ENCODE measurements around the gene CHMP4A. TPM values are rescaled to one million over a fixed set of nuclear protein-coding genes. Genes with fewer than 3 reads are reported as not detected.

Gene CHMP4A
- total RNA-seq, 1 donor from 2014 or later: 34.3 TPM

- H3K4me3 Mint-ChIP-seq (ENCODE audit: unreplicated experiment): peak overlapping the region; percentile 92
- H3K27ac Mint-ChIP-seq (ENCODE audit: unreplicated experiment): peak overlapping the region; percentile 73
- DNase-seq (ENCODE audit: low spot score): no peak
- TF ChIP-seq, protein P1, sequence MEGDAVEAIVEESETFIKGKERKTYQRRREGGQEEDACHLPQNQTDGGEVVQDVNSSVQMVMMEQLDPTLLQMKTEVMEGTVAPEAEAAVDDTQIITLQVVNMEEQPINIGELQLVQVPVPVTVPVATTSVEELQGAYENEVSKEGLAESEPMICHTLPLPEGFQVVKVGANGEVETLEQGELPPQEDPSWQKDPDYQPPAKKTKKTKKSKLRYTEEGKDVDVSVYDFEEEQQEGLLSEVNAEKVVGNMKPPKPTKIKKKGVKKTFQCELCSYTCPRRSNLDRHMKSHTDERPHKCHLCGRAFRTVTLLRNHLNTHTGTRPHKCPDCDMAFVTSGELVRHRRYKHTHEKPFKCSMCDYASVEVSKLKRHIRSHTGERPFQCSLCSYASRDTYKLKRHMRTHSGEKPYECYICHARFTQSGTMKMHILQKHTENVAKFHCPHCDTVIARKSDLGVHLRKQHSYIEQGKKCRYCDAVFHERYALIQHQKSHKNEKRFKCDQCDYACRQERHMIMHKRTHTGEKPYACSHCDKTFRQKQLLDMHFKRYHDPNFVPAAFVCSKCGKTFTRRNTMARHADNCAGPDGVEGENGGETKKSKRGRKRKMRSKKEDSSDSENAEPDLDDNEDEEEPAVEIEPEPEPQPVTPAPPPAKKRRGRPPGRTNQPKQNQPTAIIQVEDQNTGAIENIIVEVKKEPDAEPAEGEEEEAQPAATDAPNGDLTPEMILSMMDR (IDR thresholded peaks at IDR 0.05; ENCODE audit: unreplicated experiment): no peak
- peaks cover 23% of the 10 kb centered on the region for H3K27me3 Mint-ChIP-seq (ENCODE audit: unreplicated experiment)
- peaks cover 38% of the 10 kb centered on the region for H3K36me3 Mint-ChIP-seq (ENCODE audit: low read depth, unreplicated experiment)
- no peaks in the 10 kb centered on the region for H3K9me3 Mint-ChIP-seq (ENCODE audit: unreplicated experiment)
- peaks cover 26% of the 10 kb centered on the region for H3K4me1 Mint-ChIP-seq (ENCODE audit: unreplicated experiment)
Measured at GRCh38 chr14:24194186-24194872, 19.0 kb downstream of the CHMP4A start.

- peaks cover 28% of the 10 kb centered on the region for H3K4me1 Mint-ChIP-seq (ENCODE audit: unreplicated experiment)
- TF ChIP-seq, protein P1 (IDR thresholded peaks at IDR 0.05; ENCODE audit: unreplicated experiment): no peak
- no peak overlapping the region for H3K27ac Mint-ChIP-seq (ENCODE audit: unreplicated experiment)
- peaks cover 23% of the 10 kb centered on the region for H3K27me3 Mint-ChIP-seq (ENCODE audit: unreplicated experiment)
- no peak for DNase-seq (ENCODE audit: low spot score)
- peaks cover 38% of the 10 kb centered on the region for H3K36me3 Mint-ChIP-seq (ENCODE audit: low read depth, unreplicated experiment)
- H3K4me3 Mint-ChIP-seq (ENCODE audit: unreplicated experiment): peak overlapping the region; percentile 39
- no peaks in the 10 kb centered on the region for H3K9me3 Mint-ChIP-seq (ENCODE audit: unreplicated experiment)
Measured at GRCh38 chr14:24192933-24193332, 20.4 kb downstream of the CHMP4A start.

DNA sequence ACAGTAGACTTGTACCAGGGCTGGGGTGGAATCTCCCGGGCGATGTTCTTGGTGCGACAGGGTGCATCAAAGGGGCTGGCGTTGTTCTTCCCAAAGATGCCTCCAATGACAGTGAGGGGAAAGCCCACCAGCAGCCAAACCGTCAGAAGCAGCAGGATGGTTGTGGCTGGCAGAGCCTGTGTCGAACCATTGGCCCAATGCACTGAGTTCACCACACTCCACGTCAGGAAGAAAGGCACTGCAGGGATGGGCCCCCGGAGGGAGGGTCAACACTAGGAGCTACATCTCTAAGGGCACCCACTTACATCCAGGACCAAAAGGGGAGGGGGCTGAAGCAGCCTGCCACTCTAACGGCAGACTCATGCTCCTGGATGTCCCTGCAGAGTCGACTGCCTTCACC is 22.9 kb downstream of the CHMP4A start:
- TF ChIP-seq, protein P1 (IDR thresholded peaks at IDR 0.05; ENCODE audit: unreplicated experiment): no peak
- no peak overlapping the region for H3K27ac Mint-ChIP-seq (ENCODE audit: unreplicated experiment)
- H3K4me1 Mint-ChIP-seq (ENCODE audit: unreplicated experiment): peaks cover 22% of the 10 kb centered on the region
- no peaks in the 10 kb centered on the region for H3K9me3 Mint-ChIP-seq (ENCODE audit: unreplicated experiment)
- H3K4me3 Mint-ChIP-seq (ENCODE audit: unreplicated experiment): no peak overlapping the region
- H3K36me3 Mint-ChIP-seq (ENCODE audit: low read depth, unreplicated experiment): peaks cover 38% of the 10 kb centered on the region
- H3K27me3 Mint-ChIP-seq (ENCODE audit: unreplicated experiment): peaks cover 28% of the 10 kb centered on the region
- no peak for DNase-seq (ENCODE audit: low spot score)

DNA sequence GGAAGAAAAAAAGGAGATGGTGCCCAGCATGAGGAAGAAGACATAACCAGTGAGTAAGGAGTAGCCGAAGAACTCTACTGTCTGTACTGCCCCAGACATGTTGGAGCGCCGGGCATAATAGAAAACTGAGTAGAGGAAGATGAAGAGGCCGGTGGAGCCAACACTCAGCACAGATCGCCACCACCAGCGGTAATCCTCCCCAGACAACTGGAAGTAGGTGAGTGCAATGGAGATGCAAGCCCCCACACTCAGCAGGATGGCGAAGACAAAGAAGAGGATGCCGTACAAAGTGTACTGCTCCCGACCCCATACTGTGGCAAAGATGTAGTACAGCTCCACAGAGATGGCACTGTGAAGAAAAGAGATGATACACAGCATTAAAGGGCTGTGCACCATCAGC is 23.8 kb downstream of the CHMP4A start:
- peaks cover 26% of the 10 kb centered on the region for H3K27me3 Mint-ChIP-seq (ENCODE audit: unreplicated experiment)
- TF ChIP-seq, protein P1 (IDR thresholded peaks at IDR 0.05; ENCODE audit: unreplicated experiment): no peak
- DNase-seq (ENCODE audit: low spot score): no peak
- H3K36me3 Mint-ChIP-seq (ENCODE audit: low read depth, unreplicated experiment): peaks cover 38% of the 10 kb centered on the region
- peaks cover 17% of the 10 kb centered on the region for H3K4me1 Mint-ChIP-seq (ENCODE audit: unreplicated experiment)
- peak overlapping the region; percentile 27 for H3K4me3 Mint-ChIP-seq (ENCODE audit: unreplicated experiment)
- peak overlapping the region; percentile 79 for H3K27ac Mint-ChIP-seq (ENCODE audit: unreplicated experiment)
- H3K9me3 Mint-ChIP-seq (ENCODE audit: unreplicated experiment): no peaks in the 10 kb centered on the region

GRCh38 chr14:24189059-24189375 is 24.3 kb downstream of the CHMP4A start:
- Mint-ChIP-seq H3K9me3 (ENCODE audit: unreplicated experiment) (no peaks in the 10 kb centered on the region), H3K4me1 (ENCODE audit: unreplicated experiment) (peaks cover 13% of the 10 kb centered on the region), H3K36me3 (ENCODE audit: low read depth, unreplicated experiment) (peaks cover 33% of the 10 kb centered on the region), H3K27ac (ENCODE audit: unreplicated experiment) (peak overlapping the region; percentile 79), H3K27me3 (ENCODE audit: unreplicated experiment) (peaks cover 24% of the 10 kb centered on the region), H3K4me3 (ENCODE audit: unreplicated experiment) (peak overlapping the region; percentile 90)
- TF ChIP-seq, protein P1 (IDR thresholded peaks at IDR 0.05; ENCODE audit: unreplicated experiment): no peak
- no peak for DNase-seq (ENCODE audit: low spot score)
